GM12874 (cell line): ENCODE data around the gene C10orf71.

Experiments
- TF ChIP-seq, protein P1 (sequence below): IDR thresholded peaks from 2 replicates; pipeline ENCODE4 v1.5.1; 2011; ENCODE audit warnings: low read depth, mild to moderate bottlenecking, control low read depth, low read length, moderate library complexity; ENCODE audit not compliant: insufficient read depth

C10orf71 gene

DNA sequence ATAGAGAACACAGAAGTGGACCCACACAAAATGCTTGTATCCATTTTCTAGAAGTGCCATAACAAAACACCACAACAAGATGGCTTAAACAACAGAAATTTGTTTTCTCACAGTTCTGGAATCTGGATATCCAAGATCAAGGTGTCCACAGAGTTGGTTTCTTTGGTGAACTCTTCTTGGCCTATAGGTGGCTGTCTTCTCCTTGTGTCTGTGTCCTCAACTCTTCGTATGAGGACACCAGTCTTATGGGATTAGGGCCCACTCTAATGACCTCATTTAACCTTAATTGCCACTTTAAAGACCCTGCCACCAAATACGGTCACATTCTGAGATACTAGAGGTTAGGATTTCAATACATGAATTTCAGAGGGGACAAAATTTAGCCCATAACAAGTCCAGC lies 30.8 kb upstream of the C10orf71 start:
- TF ChIP-seq, protein P1, sequence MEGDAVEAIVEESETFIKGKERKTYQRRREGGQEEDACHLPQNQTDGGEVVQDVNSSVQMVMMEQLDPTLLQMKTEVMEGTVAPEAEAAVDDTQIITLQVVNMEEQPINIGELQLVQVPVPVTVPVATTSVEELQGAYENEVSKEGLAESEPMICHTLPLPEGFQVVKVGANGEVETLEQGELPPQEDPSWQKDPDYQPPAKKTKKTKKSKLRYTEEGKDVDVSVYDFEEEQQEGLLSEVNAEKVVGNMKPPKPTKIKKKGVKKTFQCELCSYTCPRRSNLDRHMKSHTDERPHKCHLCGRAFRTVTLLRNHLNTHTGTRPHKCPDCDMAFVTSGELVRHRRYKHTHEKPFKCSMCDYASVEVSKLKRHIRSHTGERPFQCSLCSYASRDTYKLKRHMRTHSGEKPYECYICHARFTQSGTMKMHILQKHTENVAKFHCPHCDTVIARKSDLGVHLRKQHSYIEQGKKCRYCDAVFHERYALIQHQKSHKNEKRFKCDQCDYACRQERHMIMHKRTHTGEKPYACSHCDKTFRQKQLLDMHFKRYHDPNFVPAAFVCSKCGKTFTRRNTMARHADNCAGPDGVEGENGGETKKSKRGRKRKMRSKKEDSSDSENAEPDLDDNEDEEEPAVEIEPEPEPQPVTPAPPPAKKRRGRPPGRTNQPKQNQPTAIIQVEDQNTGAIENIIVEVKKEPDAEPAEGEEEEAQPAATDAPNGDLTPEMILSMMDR: no peak

GRCh38 chr10:49269523-49269922 lies 29.4 kb upstream of the C10orf71 start:
- TF ChIP-seq, protein P1: no peak

- TF ChIP-seq, protein P1: no peak
Measured at GRCh38 chr10:49270565-49270964, 28.4 kb upstream of the C10orf71 start.

GRCh38 chr10:49271346-49271745 lies 27.6 kb upstream of the C10orf71 start:
- TF ChIP-seq, protein P1: no peak

GRCh38 chr10:49272251-49273081 lies 26.5 kb upstream of the C10orf71 start:
- TF ChIP-seq, protein P1: no peak

DNA sequence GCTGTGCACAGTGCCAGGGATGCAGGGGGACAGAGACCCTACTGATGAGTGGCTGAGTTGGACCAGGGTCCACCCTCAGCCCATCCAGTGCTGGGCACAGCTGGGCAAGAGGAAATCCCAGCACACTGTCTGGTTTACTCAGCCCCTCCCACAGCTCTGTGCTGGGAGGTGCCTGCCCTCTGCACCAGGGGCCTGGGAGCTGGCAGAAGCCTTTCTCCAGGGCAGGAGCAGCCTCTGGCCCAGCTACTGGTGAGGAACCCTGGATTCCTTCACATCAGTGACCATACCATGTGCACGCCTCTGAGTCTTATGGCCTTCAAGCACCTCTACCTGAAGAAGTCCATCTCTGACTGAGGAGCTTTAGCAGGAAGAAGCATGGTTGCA lies 25.9 kb upstream of the C10orf71 start:
- TF ChIP-seq, protein P1: no peak

- TF ChIP-seq, protein P1: no peak
Measured at GRCh38 chr10:49273626-49274025, 25.3 kb upstream of the C10orf71 start.
